H1 (cell line): ENCODE measurements around the gene CDH12. TPM values are rescaled to one million over a fixed set of nuclear protein-coding genes. Genes with fewer than 3 reads are reported as not detected.

Source experiments
- CTCF ChIA-PET: fragments of 300-600 bp; sonication (Branson Sonifier 250); formaldehyde crosslinking; loops from one replicate; lab custom pipeline; 2021; ENCODE audit not compliant: partially characterized antibody; lab: Charles Lee
- POLR2A ChIA-PET: fragments of 300-600 bp; sonication (Branson Sonifier 250); formaldehyde crosslinking; loops from one replicate; lab custom pipeline; 2021; ENCODE audit warnings: inconsistent platforms; ENCODE audit not compliant: partially characterized antibody; lab: Charles Lee
- DNase-seq, 2 experiments: peaks; one replicate each; pipeline versions ENCODE4 v3.0.0 to v3.0.0-alpha.2; 2010 to 2022; ENCODE audit warnings: low spot score in 2 of 2, low read depth in 1 of 2, mixed read lengths in 1 of 2
- FAIRE-seq: peaks from 2 replicates; lab custom pipeline; 2011; peaks lifted over from hg19 to GRCh38; lab: Jason Lieb, UNC
- H2AFZ ChIP-seq: 2 replicates; pipeline ENCODE4 v1.8.1; 2012; ENCODE audit warnings: low read length, inconsistent platforms
- H2AK5ac ChIP-seq: 2 replicates; pipeline ENCODE4 v1.6.1; 2013; ENCODE audit warnings: low read depth, low read length
- H2BK120ac ChIP-seq: replicated peaks from 2 replicates; pipeline ENCODE3; 2013; ENCODE audit warnings: low read depth, low read length, inconsistent platforms
- H2BK12ac ChIP-seq: 2 replicates; pipeline ENCODE4 v1.6.1; 2013; ENCODE audit warnings: low read depth, low read length
- H2BK15ac ChIP-seq: 2 replicates; pipeline ENCODE4 v1.6.1; 2013; ENCODE audit warnings: low read length
- H2BK20ac ChIP-seq: 2 replicates; pipeline ENCODE4 v1.6.1; 2013; ENCODE audit warnings: low read length
- H2BK5ac ChIP-seq: 2 replicates; pipeline ENCODE4 v1.6.1; 2013; ENCODE audit warnings: low read depth, low read length
- H3K14ac ChIP-seq: 2 replicates; pipeline ENCODE4 v1.6.1; 2013; ENCODE audit warnings: inconsistent platforms; ENCODE audit not compliant: insufficient read length
- H3K18ac ChIP-seq: 2 replicates; pipeline ENCODE4 v1.6.1; 2013; ENCODE audit warnings: low read length; ENCODE audit errors: extremely low read depth
- H3K23ac ChIP-seq: 2 replicates; pipeline ENCODE4 v1.6.1; 2013; ENCODE audit warnings: inconsistent platforms; ENCODE audit not compliant: insufficient read length
- H3K23me2 ChIP-seq: 2 replicates; pipeline ENCODE4 v1.6.1; 2013; ENCODE audit warnings: low read depth, low read length
- H3K27ac ChIP-seq: 2 replicates; pipeline ENCODE4 v1.6.1; 2011; ENCODE audit warnings: low read depth, low read length, inconsistent platforms
- H3K27me3 ChIP-seq, 4 experiments: replicated peaks in 1 of 4; 1 replicate in 1 of 4; 2 replicates in 3 of 4; pipeline versions ENCODE4 v1.6.1 to v1.8.1; 2011 to 2013; ENCODE audit warnings: low read length in 3 of 4, mild to moderate bottlenecking in 3 of 4, inconsistent platforms in 2 of 4, mixed read lengths in 2 of 4, moderate library complexity in 1 of 4; ENCODE audit not compliant: control insufficient read depth in 3 of 4, insufficient read depth in 3 of 4; ENCODE audit errors: extremely low read depth in 1 of 4
- H3K36me3 ChIP-seq, 4 experiments: 2 replicates each; pipeline versions ENCODE4 v1.6.1 to v1.8.1; 2011 to 2013; ENCODE audit warnings: mild to moderate bottlenecking in 4 of 4, low read length in 3 of 4, moderate library complexity in 2 of 4, control low read depth in 1 of 4, inconsistent platforms in 1 of 4; ENCODE audit not compliant: insufficient read depth in 4 of 4, control insufficient read depth in 2 of 4
- H3K4ac ChIP-seq: replicated peaks from 2 replicates; pipeline ENCODE3; 2013; ENCODE audit warnings: low read length, low read depth, mixed read lengths, inconsistent platforms; ENCODE audit not compliant: insufficient read length
- H3K4me1 ChIP-seq, 4 experiments: replicated peaks in 1 of 4; 1 replicate in 1 of 4; 2 replicates in 3 of 4; pipeline versions ENCODE4 v1.6.1 to v1.8.1; 2011 to 2013; ENCODE audit warnings: low read length in 3 of 4, inconsistent platforms in 2 of 4, mixed read lengths in 1 of 4; ENCODE audit not compliant: insufficient read depth in 4 of 4, control insufficient read depth in 3 of 4
- H3K4me2 ChIP-seq, 2 experiments: 2 replicates each; pipeline versions ENCODE4 v1.6.1 to v1.8.1; 2011 to 2013; ENCODE audit warnings: low read depth in 2 of 2, low read length in 2 of 2, control low read depth in 1 of 2, inconsistent platforms in 1 of 2, mild to moderate bottlenecking in 1 of 2; ENCODE audit not compliant: insufficient read depth in 1 of 2
- H3K4me3 ChIP-seq, 4 experiments: fragments of 200-600, 300-600 bp in 1 of 4; sonication (generic), shearing (Covaris generic), sonication (Bioruptor Twin) in 1 of 4; 2 replicates each; pipeline versions ENCODE4 v1.5.1 to v1.8.1; 2011 to 2016; ENCODE audit warnings: low read length in 4 of 4, low read depth in 3 of 4, control low read depth in 2 of 4, inconsistent platforms in 2 of 4, mild to moderate bottlenecking in 2 of 4, mixed read lengths in 1 of 4, moderate library complexity in 1 of 4; ENCODE audit not compliant: insufficient read depth in 2 of 4; ENCODE audit errors: extremely low read depth in 1 of 4
- H3K56ac ChIP-seq: replicated peaks from 2 replicates; pipeline ENCODE3; 2013; ENCODE audit warnings: low read depth, mild to moderate bottlenecking, mixed read lengths, low read length, inconsistent platforms; ENCODE audit not compliant: insufficient read length
- H3K79me1 ChIP-seq: 2 replicates; pipeline ENCODE4 v1.6.1; 2013; ENCODE audit warnings: low read depth, low read length, control low read depth
- H3K79me2 ChIP-seq, 2 experiments: 2 replicates each; pipeline versions ENCODE4 v1.6.1 to v1.8.1; 2012 to 2013; ENCODE audit warnings: low read length in 2 of 2, mild to moderate bottlenecking in 2 of 2, inconsistent platforms in 1 of 2; ENCODE audit not compliant: insufficient read depth in 2 of 2, control insufficient read depth in 1 of 2
- H3K9ac ChIP-seq, 4 experiments: replicated peaks in 1 of 4; 1 replicate in 1 of 4; 2 replicates in 3 of 4; pipeline versions ENCODE4 v1.6.1 to v1.8.1; 2011 to 2013; ENCODE audit warnings: low read depth in 3 of 4, low read length in 3 of 4, control low read depth in 2 of 4, mild to moderate bottlenecking in 2 of 4, moderate library complexity in 2 of 4, inconsistent platforms in 1 of 4; ENCODE audit errors: extremely low read depth in 1 of 4
- H3K9me3 ChIP-seq, 2 experiments: 2 replicates each; pipeline versions ENCODE4 v1.6.1 to v1.8.1; 2012 to 2013; ENCODE audit warnings: mild to moderate bottlenecking in 2 of 2, moderate library complexity in 2 of 2, control low read depth in 1 of 2, inconsistent platforms in 1 of 2, low read depth in 1 of 2, low read length in 1 of 2, mixed read lengths in 1 of 2; ENCODE audit not compliant: insufficient read depth in 2 of 2
- H4K20me1 ChIP-seq, 2 experiments: replicated peaks in 1 of 2; 2 replicates each; pipeline versions ENCODE3 to v1.8.1; 2011 to 2013; ENCODE audit warnings: inconsistent platforms in 2 of 2, low read length in 2 of 2, mild to moderate bottlenecking in 1 of 2; ENCODE audit not compliant: insufficient read depth in 2 of 2, control insufficient read depth in 1 of 2
- H4K5ac ChIP-seq: 2 replicates; pipeline ENCODE4 v1.6.1; 2013; ENCODE audit warnings: low read length, low read depth, mixed read lengths, inconsistent platforms; ENCODE audit not compliant: insufficient read length
- H4K8ac ChIP-seq: 2 replicates; pipeline ENCODE4 v1.8.0; 2013; ENCODE audit warnings: mild to moderate bottlenecking, moderate library complexity, low read length, inconsistent platforms; ENCODE audit not compliant: insufficient read depth; ENCODE audit errors: extremely low read depth
- H4K91ac ChIP-seq: replicated peaks from 2 replicates; pipeline ENCODE3; 2013; ENCODE audit warnings: low read length, mixed read lengths, inconsistent platforms; ENCODE audit not compliant: insufficient read length
- GTF2F1 ChIP-seq: IDR thresholded peaks from 2 replicates; pipeline ENCODE4 v1.6.1; 2012; ENCODE audit warnings: low read depth, low read length, improper control_type of control experiment, borderline replicate concordance
- HDAC2 ChIP-seq, 2 experiments: fragments of 300-600 bp in 1 of 2; sonication (generic) in 1 of 2; IDR thresholded peaks; 2 replicates each; pipeline ENCODE4 v1.6.1; 2011 to 2012; ENCODE audit warnings: low read depth in 2 of 2, low read length in 2 of 2, mild to moderate bottlenecking in 2 of 2, moderate library complexity in 2 of 2, borderline replicate concordance in 1 of 2, inconsistent platforms in 1 of 2
- PHF8 ChIP-seq: fragments of 200-600 bp; sonication (generic); conservative IDR thresholded peaks from 2 replicates; pipeline ENCODE4 v1.7.1; 2012; ENCODE audit warnings: low read depth, mild to moderate bottlenecking, inconsistent platforms, low read length, moderate library complexity
- POLR2A ChIP-seq, 2 experiments: IDR thresholded peaks; 1 replicate in 1 of 2; 2 replicates in 1 of 2; pipeline ENCODE4 v1.6.1; 2011; ENCODE audit warnings: low read depth in 2 of 2, low read length in 2 of 2, mild to moderate bottlenecking in 2 of 2; ENCODE audit errors: control extremely low read depth in 1 of 2
- POU5F1 ChIP-seq: IDR thresholded peaks from 2 replicates; pipeline ENCODE4 v1.6.1; 2011; ENCODE audit warnings: low read depth, mild to moderate bottlenecking, low read length, moderate library complexity
- RAD21 ChIP-seq, 2 experiments: IDR thresholded peaks in 1 of 2; conservative IDR thresholded peaks in 1 of 2; 2 replicates each; pipeline ENCODE4 v1.6.1; 2011; ENCODE audit warnings: low read depth in 2 of 2, low read length in 2 of 2, improper control_type of control experiment in 1 of 2, inconsistent platforms in 1 of 2, mild to moderate bottlenecking in 1 of 2, moderate library complexity in 1 of 2
- SP4 ChIP-seq: IDR thresholded peaks from 2 replicates; pipeline ENCODE4 v1.6.1; 2012; ENCODE audit warnings: low read length, inconsistent platforms
- WGBS, 2 experiments: shearing (Covaris generic) in 1 of 2; methylation state at CpG; one replicate each; pipeline versions ENCODE4 v1.1.6 to v1.1.7; 2013 to 2015; ENCODE audit warnings: low lambda C conversion rate in 2 of 2, mixed read lengths in 2 of 2, inconsistent platforms in 1 of 2, low coverage in 1 of 2, missing lambda C conversion rate in 1 of 2; ENCODE audit not compliant: insufficient replicate concordance in 2 of 2, insufficient coverage in 1 of 2, insufficient read length in 1 of 2; ENCODE audit errors: extremely low coverage in 1 of 2, missing lambda C conversion rate in 1 of 2; 5-methylcytosine and 5-hydroxymethylcytosine counted together
- polyA plus RNA-seq, 7 experiments: library from polyadenylated mRNA; depleted of rRNA in 3 of 7; stranded (reverse) in 5 of 7; unstranded in 2 of 7; fragments of >200 nt in 5 of 7; fragments of 200-250 nt in 2 of 7; gene quantifications; 1 replicate in 5 of 7; 2 replicates in 1 of 7; 4 replicates in 1 of 7; pipeline versions ENCODE4 v1.2.1 to v1.2.3, GENCODE V29; 2011 to 2013; ENCODE audit warnings: missing spikeins in 2 of 7, mixed read lengths in 2 of 7
- total RNA-seq: library from RNA; stranded (reverse); fragmentation: NEBNext Ultra II Directional; extraction: Animal tissue kit (Norgen Biotek cat#: 25700); gene quantifications from 2 replicates; pipeline ENCODE4 v1.2.1, GENCODE V29; 2021
- TF ChIP-seq, protein P1 (sequence below), 3 experiments: IDR thresholded peaks; 1 replicate in 2 of 3; 2 replicates in 1 of 3; pipeline versions ENCODE4 v1.5.1 to v1.6.1; 2011; ENCODE audit warnings: low read length in 3 of 3, mild to moderate bottlenecking in 3 of 3, inconsistent platforms in 2 of 3, low read depth in 1 of 3, moderate library complexity in 1 of 3; ENCODE audit not compliant: insufficient read depth in 1 of 3; ENCODE audit errors: control extremely low read depth in 1 of 3

Gene CDH12
- total and polyA plus RNA-seq, 2 of the 8 experiments (the other 6 are each of a cell fraction or from before 2014, with no cell fraction given): 0.03 TPM; not detected in 1

DNA sequence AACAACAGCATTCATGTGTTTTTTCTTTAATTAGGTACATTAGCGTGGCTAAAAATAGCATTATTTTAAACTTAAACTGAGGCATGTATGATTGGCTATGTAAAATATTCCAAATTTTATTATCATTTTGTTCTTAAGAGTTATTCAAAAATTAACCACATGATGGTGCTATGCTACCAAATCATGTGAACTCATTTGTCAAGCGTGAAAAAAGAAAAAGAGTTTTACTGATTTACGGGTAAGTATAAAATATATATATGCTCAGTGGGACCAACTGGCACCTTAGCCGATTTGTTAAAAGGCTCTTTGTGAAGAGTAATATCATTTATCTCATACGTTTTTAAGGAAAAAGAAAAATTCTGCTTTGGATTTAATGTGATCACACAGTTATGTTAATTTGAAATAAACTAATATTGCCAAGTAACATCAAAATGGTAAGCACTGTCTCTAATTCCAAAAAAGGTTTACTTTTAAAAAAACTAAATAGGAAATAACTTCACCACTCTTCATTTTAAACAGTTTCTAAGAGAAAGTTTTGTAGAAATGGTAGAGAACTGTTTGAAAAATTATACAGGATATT, 1042.3 kb downstream of the CDH12 start:
- Histone ChIP-seq H3K23me2 (no peaks in the 10 kb centered on the region), H2BK15ac (no peak overlapping the region), H3K23ac (no peak overlapping the region), H3K56ac (no peak overlapping the region), H3K4me3 (no peak overlapping the region), H4K8ac (no peak overlapping the region), H2BK5ac (no peak overlapping the region), H4K91ac (no peak overlapping the region), H2AK5ac (no peak overlapping the region), H3K79me2 (no peaks in the 10 kb centered on the region), H3K79me1 (no peaks in the 10 kb centered on the region), H2BK120ac (no peak overlapping the region), H3K36me3 (no peaks in the 10 kb centered on the region), H3K4me2 (no peak overlapping the region), H2BK20ac (no peak overlapping the region), H2AFZ (no peak overlapping the region), H4K5ac (no peak overlapping the region), H3K14ac (no peak overlapping the region), H3K27me3 (no peaks in the 10 kb centered on the region), H3K18ac (no peak overlapping the region), H3K4ac (no peak overlapping the region), H3K4me1 (no peaks in the 10 kb centered on the region), H3K9ac (no peak overlapping the region), H3K9me3 (no peaks in the 10 kb centered on the region), H2BK12ac (no peak overlapping the region), H3K27ac (no peak overlapping the region), H4K20me1 (no peaks in the 10 kb centered on the region)
- DNase-seq (no peak), FAIRE-seq (no peak)
- CTCF ChIA-PET: interaction anchor here (0.6 to 1.0 kb wide), 2 partner anchors 402 to 821 kb away, joined by 3 read pairs; no protein-coding TSS in a partner anchor
- 55% methylated on average over 5 of the region's 5 CpGs; no CpG with 5 or more reads in 1 of the 2 experiments for WGBS, 2 experiments
- POLR2A ChIA-PET: no interaction called here
- TF ChIP-seq PHF8 (no peak), GTF2F1 (no peak), SP4 (no peak), HDAC2 (IDR thresholded peaks at IDR 0.05; ENCODE audit: borderline replicate concordance in 1 of 2, low read depth in 2 of 2, low read length in 2 of 2) (no peak), POLR2A (IDR thresholded peaks at IDR 0.05; ENCODE audit: control extremely low read depth in 1 of 2, low read depth in 2 of 2, low read length in 2 of 2) (no peak), RAD21 (IDR thresholded peaks at IDR 0.05 in 1 of 2, conservative IDR thresholded peaks at IDR 0.05 in 1 of 2; ENCODE audit: low read depth in 2 of 2, low read length in 2 of 2) (peak; percentile 45 to 56), POU5F1 (no peak)
- TF ChIP-seq, protein P1, sequence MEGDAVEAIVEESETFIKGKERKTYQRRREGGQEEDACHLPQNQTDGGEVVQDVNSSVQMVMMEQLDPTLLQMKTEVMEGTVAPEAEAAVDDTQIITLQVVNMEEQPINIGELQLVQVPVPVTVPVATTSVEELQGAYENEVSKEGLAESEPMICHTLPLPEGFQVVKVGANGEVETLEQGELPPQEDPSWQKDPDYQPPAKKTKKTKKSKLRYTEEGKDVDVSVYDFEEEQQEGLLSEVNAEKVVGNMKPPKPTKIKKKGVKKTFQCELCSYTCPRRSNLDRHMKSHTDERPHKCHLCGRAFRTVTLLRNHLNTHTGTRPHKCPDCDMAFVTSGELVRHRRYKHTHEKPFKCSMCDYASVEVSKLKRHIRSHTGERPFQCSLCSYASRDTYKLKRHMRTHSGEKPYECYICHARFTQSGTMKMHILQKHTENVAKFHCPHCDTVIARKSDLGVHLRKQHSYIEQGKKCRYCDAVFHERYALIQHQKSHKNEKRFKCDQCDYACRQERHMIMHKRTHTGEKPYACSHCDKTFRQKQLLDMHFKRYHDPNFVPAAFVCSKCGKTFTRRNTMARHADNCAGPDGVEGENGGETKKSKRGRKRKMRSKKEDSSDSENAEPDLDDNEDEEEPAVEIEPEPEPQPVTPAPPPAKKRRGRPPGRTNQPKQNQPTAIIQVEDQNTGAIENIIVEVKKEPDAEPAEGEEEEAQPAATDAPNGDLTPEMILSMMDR (IDR thresholded peaks at IDR 0.05; ENCODE audit: control extremely low read depth in 1 of 3, insufficient read depth in 1 of 3, low read depth in 1 of 3, low read length in 3 of 3): peak in 2 of 3 experiments; percentile 10 to 14; a peak in 2 of 4 replicates
